Sigmoid colon (tissue), 7 donors: ENCODE measurements around the gene EMB. TPM values are rescaled to one million over a fixed set of nuclear protein-coding genes. Genes with fewer than 3 reads are reported as not detected.
"Not testable (repeated sequence)": the region's sequence is repeated elsewhere in the genome, so short reads cannot be mapped to it uniquely, and the experiment has no call there.

Experiments used
- DNase-seq: peaks from one replicate; pipeline ENCODE4 v3.0.0-alpha.2; 2019
- H3K27ac ChIP-seq, 4 donors: fragments of 200-600 bp; sonication (generic); one replicate each; pipeline ENCODE4 v1.5.1; 2016 to 2019; ENCODE audit warnings: mild to moderate bottlenecking in 1 of 4
- H3K27me3 ChIP-seq, 3 donors: fragments of 200-600 bp; sonication (generic); one replicate each; pipeline ENCODE4 v1.5.1; 2019; ENCODE audit warnings: mild to moderate bottlenecking in 1 of 3
- H3K36me3 ChIP-seq, 4 donors: fragments of 200-600 bp; sonication (generic); one replicate each; pipeline ENCODE4 v1.5.1; 2016 to 2019
- H3K4me1 ChIP-seq, 4 donors: fragments of 200-600 bp; sonication (generic); one replicate each; pipeline ENCODE4 v1.5.1; 2017 to 2019
- H3K4me3 ChIP-seq, 4 donors: fragments of 200-600 bp; sonication (generic); one replicate each; pipeline ENCODE4 v1.5.1; 2017 to 2019; ENCODE audit warnings: mild to moderate bottlenecking in 2 of 4, moderate library complexity in 1 of 4
- H3K9me3 ChIP-seq, 4 donors: fragments of 200-600 bp in 3 of 4; sonication (generic) in 3 of 4; one replicate each; pipeline versions ENCODE4 v1.5.1 to v1.6.1; 2013 to 2019
- CTCF ChIP-seq, 4 experiments: fragments of 450-650 bp in 3 of 4; fragments of 200-600 bp in 1 of 4; IDR thresholded peaks; one replicate each; pipeline ENCODE4 v1.5.1; 2016 to 2019; ENCODE audit warnings: antibody characterized with exemption in 4 of 4, mild to moderate bottlenecking in 3 of 4, moderate library complexity in 2 of 4
- EP300 ChIP-seq, 4 donors: sonication (generic); formaldehyde crosslinking; IDR thresholded peaks; one replicate each; pipeline ENCODE4 v1.6.1; 2017; ENCODE audit warnings: antibody characterized with exemption in 4 of 4
- POLR2A ChIP-seq, 2 donors: fragments of 450-650 bp; IDR thresholded peaks; one replicate each; pipeline ENCODE4 v1.6.1; 2016; ENCODE audit warnings: antibody characterized with exemption in 2 of 2, mild to moderate bottlenecking in 2 of 2, moderate library complexity in 2 of 2
- POLR2AphosphoS5 ChIP-seq, 4 donors: sonication (generic); formaldehyde crosslinking; IDR thresholded peaks; one replicate each; pipeline ENCODE4 v1.6.1; 2017; ENCODE audit warnings: antibody characterized with exemption in 4 of 4
- whole genome bisulfite sequencing, 2 donors: extraction: QIAGEN DNeasy Blood & Tissue Kit; methylation state at CpG; one replicate each; pipeline ENCODE4 v1.1.7; 2013; 5-methylcytosine and 5-hydroxymethylcytosine counted together
- intact Hi-C: fragments of 100-400 bp; cut with DNase I; formaldehyde crosslinking; loops from one replicate; pipeline ENCODE4 v1.15.1; 2023
- polyA plus RNA-seq, 3 donors: library from polyadenylated mRNA; stranded (reverse); fragments of 200-250 nt; gene quantifications; one replicate each; pipeline ENCODE4 v1.2.3, GENCODE V29; 2013
- total RNA-seq, 4 donors: library from RNA; depleted of rRNA; stranded (reverse); fragments of >200 nt; gene quantifications; one replicate each; pipeline ENCODE4 v1.1.0, GENCODE V29; 2016
- donor health status: healthy with polysubstance abuse.
- donor health status: Bipolar disorder and iron deficiency.
- donor health status: healthy.

EMB gene
- total and polyA plus RNA-seq, 7 donors: 2.3 to 16.2 (median 10.0) TPM

GRCh38 chr5:50365426-50366251, 75.4 kb downstream of the EMB start:
- H3K27ac ChIP-seq: no peak overlapping the region
- WGBS, 2 donors: 67 to 69% methylated on average over 8 of the region's 8 CpGs
- no peaks in the 10 kb centered on the region for H3K36me3 ChIP-seq
- H3K4me3 ChIP-seq: no peak overlapping the region
- TF ChIP-seq EP300 (IDR thresholded peaks at IDR 0.05) (no peak), POLR2AphosphoS5 (IDR thresholded peaks at IDR 0.05) (no peak), CTCF (IDR thresholded peaks at IDR 0.05) (no peak), POLR2A (IDR thresholded peaks at IDR 0.05) (no peak)
- intact Hi-C loops: no loop called here
- DNase-seq: no peak
- H3K9me3 ChIP-seq: no peaks in the 10 kb centered on the region
- H3K27me3 ChIP-seq: no peaks in the 10 kb centered on the region
- H3K4me1 ChIP-seq: no peaks in the 10 kb centered on the region

DNA sequence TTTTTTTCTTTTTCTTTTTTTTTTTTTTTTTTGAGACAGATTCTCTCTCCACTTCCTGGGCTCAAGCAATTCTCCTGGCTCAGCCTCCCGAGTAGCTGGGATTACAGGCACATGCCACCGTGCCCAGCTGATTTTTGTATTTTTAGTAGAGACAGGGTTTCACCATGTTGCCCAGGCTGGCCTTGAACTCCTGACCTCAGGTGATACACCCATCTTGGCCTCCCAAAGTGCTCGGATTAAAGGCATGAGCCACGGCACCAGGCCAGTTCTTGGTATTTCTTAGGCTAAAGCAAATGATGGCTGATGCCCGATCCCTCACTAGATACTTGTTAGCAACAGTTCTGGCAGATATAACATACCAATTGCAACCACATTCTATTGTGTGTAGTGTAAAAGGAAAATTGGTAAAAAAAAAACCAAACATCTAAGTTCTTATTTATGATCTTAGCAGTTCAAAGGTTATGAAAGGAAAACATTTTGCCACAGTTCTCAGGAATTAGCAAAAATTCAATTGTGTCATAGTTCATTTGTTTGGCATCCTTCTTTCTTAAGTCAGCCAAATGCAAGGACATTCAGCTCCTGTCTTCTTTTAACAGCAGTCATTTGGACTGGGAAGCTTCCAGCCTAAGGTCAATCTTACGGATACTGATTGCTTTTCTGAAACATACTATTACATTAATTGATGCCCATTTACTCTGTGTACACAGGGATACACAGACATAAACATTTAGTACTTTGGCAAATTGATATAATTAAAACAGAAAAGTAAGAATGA, 76.4 kb downstream of the EMB start:
- H3K36me3 ChIP-seq, H3K4me3 ChIP-seq, intact Hi-C loops, H3K27ac ChIP-seq, H3K9me3 ChIP-seq, H3K4me1 ChIP-seq, H3K27me3 ChIP-seq, DNase-seq: not testable (repeated sequence)
- 74 to 85% methylated on average over 6 of the region's 6 CpGs for WGBS, 2 donors

- DNase-seq: no peak
- no peak for TF ChIP-seq POLR2AphosphoS5 (IDR thresholded peaks at IDR 0.05)
- TF ChIP-seq POLR2A (IDR thresholded peaks at IDR 0.05): no peak
- no peak for TF ChIP-seq EP300 (IDR thresholded peaks at IDR 0.05)
- TF ChIP-seq CTCF (IDR thresholded peaks at IDR 0.05): no peak
- no peak overlapping the region for H3K27ac ChIP-seq
- H3K9me3 ChIP-seq: no peaks in the 10 kb centered on the region
- no peaks in the 10 kb centered on the region for H3K27me3 ChIP-seq
- no peaks in the 10 kb centered on the region for H3K4me1 ChIP-seq
- H3K36me3 ChIP-seq: no peaks in the 10 kb centered on the region
- intact Hi-C loops: no loop called here
- no peak overlapping the region for H3K4me3 ChIP-seq
These were observed 81.9 kb downstream of the EMB start for GRCh38 chr5:50359187-50359586.

- Histone ChIP-seq H3K4me3 (no peak overlapping the region), H3K27ac (no peak overlapping the region), H3K9me3 (no peaks in the 10 kb centered on the region), H3K4me1 (no peaks in the 10 kb centered on the region), H3K27me3 (no peaks in the 10 kb centered on the region), H3K36me3 (no peaks in the 10 kb centered on the region)
- no peak for DNase-seq
- intact Hi-C loops: no loop called here
- no peak for TF ChIP-seq POLR2AphosphoS5 (IDR thresholded peaks at IDR 0.05)
- TF ChIP-seq CTCF (IDR thresholded peaks at IDR 0.05): no peak
- TF ChIP-seq EP300 (IDR thresholded peaks at IDR 0.05): no peak
- no peak for TF ChIP-seq POLR2A (IDR thresholded peaks at IDR 0.05)
- WGBS, 2 donors: 69 to 84% methylated on average over 2 of the region's 2 CpGs
These were observed 88.7 kb downstream of the EMB start for GRCh38 chr5:50352382-50352781.

Other genes starting within 250 kb of the EMB start
- gene PARP8, start 225.3 kb upstream of the EMB start, total RNA-seq: 10 to 100 TPM in 3 of 4 donors, 1 to 10 TPM in 1; 9.3 to 26.9 (median 14.9) TPM
- gene PARP8, start 225.3 kb upstream of the EMB start, polyA plus RNA-seq: 10 to 100 TPM in 1 of 3 donors, 1 to 10 TPM in 2; 1.8 to 13.6 (median 4.8) TPM